Measurements from ENCODE around the gene DMPK. TPM values are rescaled to one million over a fixed set of nuclear protein-coding genes. Genes with fewer than 3 reads are reported as not detected.

Gene DMPK
- total RNA-seq, 3 donors from 2014 or later, result 16.0 to 25.6 (median 24.5) TPM

DNA sequence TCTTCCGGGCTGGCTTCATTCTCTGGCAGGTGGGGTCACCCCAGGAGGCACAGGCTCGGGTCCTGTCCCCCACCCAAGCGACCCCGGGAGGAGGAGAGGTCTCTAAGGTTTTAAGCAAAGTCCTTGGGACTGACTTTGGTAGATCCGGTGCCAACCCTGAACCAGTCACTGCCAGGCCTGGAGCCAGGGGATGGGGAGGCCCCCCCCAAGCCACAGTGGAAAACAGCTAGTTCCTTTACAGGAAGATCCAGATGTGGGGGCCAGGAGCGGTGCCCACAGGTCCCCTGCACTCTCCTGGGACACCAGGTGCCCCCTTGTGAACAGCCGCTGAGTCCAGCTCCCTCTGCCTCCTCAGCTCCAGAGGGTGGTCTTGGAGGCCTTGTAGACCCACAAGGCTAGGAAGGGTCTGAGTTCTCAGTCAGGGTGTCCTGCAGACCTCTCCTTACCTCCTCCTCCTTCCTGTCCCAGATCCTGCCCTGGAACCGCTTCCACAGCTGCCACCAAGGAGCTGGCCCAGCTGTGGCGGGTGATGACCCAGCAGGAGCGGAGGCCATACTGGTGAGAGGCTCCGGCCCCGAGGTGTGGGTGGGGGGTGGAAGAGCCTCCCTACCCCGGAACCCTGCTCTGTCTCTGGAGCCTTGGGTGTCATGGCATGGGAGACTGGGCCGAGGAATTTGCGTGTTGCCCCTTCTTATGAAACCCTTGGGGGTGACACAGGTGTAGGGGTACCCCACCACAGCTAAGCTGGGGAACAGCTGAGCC lies 19.2 kb downstream of the DMPK start:
- intact Hi-C loops (cut with DNase I; ENCODE audit: low total_unique reads), result no loop called here
- H3K27me3 ChIP-seq, result no peaks in the 10 kb centered on the region
- H3K36me3 ChIP-seq, result no peaks in the 10 kb centered on the region
- peak overlapping the region in 1 of 2 donors; percentile 98 for H3K27ac ChIP-seq
- no peaks in the 10 kb centered on the region for H3K9me3 ChIP-seq
- H3K4me1 ChIP-seq, result peaks cover 6 to 14% of the 10 kb centered on the region in 2 donors
- no peak overlapping the region for H3K4me3 ChIP-seq
- DNase-seq (ENCODE audit: low spot score in 2 of 2), result no peak
- TF ChIP-seq, protein P1, sequence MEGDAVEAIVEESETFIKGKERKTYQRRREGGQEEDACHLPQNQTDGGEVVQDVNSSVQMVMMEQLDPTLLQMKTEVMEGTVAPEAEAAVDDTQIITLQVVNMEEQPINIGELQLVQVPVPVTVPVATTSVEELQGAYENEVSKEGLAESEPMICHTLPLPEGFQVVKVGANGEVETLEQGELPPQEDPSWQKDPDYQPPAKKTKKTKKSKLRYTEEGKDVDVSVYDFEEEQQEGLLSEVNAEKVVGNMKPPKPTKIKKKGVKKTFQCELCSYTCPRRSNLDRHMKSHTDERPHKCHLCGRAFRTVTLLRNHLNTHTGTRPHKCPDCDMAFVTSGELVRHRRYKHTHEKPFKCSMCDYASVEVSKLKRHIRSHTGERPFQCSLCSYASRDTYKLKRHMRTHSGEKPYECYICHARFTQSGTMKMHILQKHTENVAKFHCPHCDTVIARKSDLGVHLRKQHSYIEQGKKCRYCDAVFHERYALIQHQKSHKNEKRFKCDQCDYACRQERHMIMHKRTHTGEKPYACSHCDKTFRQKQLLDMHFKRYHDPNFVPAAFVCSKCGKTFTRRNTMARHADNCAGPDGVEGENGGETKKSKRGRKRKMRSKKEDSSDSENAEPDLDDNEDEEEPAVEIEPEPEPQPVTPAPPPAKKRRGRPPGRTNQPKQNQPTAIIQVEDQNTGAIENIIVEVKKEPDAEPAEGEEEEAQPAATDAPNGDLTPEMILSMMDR (IDR thresholded peaks at IDR 0.05), result no peak
- TF ChIP-seq POLR2A (IDR thresholded peaks at IDR 0.05) (no peak), POLR2AphosphoS5 (IDR thresholded peaks at IDR 0.05) (no peak)

DNA sequence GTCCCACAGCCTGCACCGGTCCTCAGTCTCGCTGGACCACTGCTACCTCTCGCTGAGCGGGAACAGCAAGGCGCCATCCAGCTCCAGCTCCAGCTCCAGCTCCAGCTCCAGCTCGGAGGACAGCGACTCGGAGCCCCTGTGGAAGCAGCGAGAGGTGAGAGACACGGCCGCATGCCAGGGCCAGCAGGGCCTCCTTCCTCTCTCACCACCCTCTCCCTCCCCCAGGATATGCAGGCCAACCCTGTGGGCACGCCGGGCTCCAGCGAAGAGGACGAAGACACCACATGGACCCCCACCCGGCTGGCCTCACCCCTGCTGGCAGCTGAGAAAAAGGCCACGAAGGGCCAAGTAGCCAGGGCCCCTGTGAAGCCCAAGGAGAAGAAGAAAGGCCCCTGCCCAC lies 20.6 kb downstream of the DMPK start:
- Histone ChIP-seq H3K4me1 (peaks cover 6 to 12% of the 10 kb centered on the region in 2 donors), H3K9me3 (no peaks in the 10 kb centered on the region), H3K4me3 (no peak overlapping the region), H3K27ac (no peak overlapping the region), H3K27me3 (no peaks in the 10 kb centered on the region), H3K36me3 (no peaks in the 10 kb centered on the region)
- TF ChIP-seq, protein P1 (IDR thresholded peaks at IDR 0.05), result no peak
- TF ChIP-seq POLR2A (IDR thresholded peaks at IDR 0.05), result no peak
- no peak for TF ChIP-seq POLR2AphosphoS5 (IDR thresholded peaks at IDR 0.05)
- DNase-seq (ENCODE audit: low spot score in 2 of 2), result no peak
- intact Hi-C loops (cut with DNase I; ENCODE audit: low total_unique reads), result no loop called here

DNA sequence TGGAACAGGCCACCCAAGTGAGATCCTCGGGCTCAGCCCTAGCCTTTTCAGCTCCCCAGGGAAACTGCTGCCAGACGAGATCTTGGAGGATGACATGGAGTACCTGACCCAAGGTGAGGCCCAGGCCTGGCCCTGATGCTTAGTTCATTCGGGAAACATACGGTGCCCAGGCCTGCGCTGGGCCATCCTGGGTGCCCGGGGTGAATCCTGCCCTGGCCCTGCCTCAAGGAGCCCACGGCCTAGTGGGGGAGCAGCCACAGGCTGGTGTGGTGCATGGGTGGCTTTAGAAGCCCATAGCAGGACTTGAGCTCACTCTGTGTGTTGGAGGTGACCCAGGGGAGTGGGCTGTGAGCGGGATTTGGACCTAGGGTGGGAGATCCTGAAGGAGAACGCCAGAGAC lies 23.4 kb downstream of the DMPK start:
- intact Hi-C loops (cut with DNase I; ENCODE audit: low total_unique reads), result no loop called here
- Histone ChIP-seq H3K27ac (no peak overlapping the region), H3K4me3 (no peak overlapping the region), H3K4me1 (no peaks in the 10 kb centered on the region), H3K36me3 (no peaks in the 10 kb centered on the region), H3K9me3 (no peaks in the 10 kb centered on the region), H3K27me3 (no peaks in the 10 kb centered on the region)
- DNase-seq (ENCODE audit: low spot score in 2 of 2), result no peak
- TF ChIP-seq POLR2AphosphoS5 (IDR thresholded peaks at IDR 0.05) (no peak), POLR2A (IDR thresholded peaks at IDR 0.05) (no peak)
- TF ChIP-seq, protein P1 (IDR thresholded peaks at IDR 0.05), result no peak

DNA sequence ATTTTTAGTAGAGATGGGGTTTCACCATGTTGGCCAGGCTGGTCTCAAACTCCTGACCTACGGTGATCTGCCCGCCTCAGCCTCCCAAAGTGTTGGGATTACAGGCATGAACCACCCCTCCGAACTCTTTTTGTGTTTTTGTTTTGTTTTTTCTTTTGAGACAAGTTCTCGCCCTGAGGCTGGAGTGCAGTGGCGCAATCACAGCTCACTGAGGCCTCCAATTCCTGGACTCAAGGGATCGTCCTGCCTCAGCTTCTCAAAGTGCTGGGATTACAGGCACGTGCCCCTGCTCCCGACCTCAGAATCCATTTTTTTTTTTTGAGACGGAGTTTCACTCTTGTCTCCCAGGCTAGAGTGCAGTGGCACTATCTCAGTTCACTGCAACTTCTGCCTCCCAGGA lies 24.6 kb downstream of the DMPK start:
- H3K27me3 ChIP-seq, result no peaks in the 10 kb centered on the region
- TF ChIP-seq POLR2AphosphoS5 (IDR thresholded peaks at IDR 0.05) (no peak), POLR2A (IDR thresholded peaks at IDR 0.05) (no peak)
- TF ChIP-seq, protein P1 (IDR thresholded peaks at IDR 0.05), result no peak
- no peaks in the 10 kb centered on the region for H3K9me3 ChIP-seq
- no peaks in the 10 kb centered on the region for H3K4me1 ChIP-seq
- no peak for DNase-seq (ENCODE audit: low spot score in 2 of 2)
- H3K4me3 ChIP-seq, result no peak overlapping the region
- intact Hi-C loops (cut with DNase I; ENCODE audit: low total_unique reads), result no loop called here
- H3K27ac ChIP-seq, result no peak overlapping the region
- no peaks in the 10 kb centered on the region for H3K36me3 ChIP-seq

DNA sequence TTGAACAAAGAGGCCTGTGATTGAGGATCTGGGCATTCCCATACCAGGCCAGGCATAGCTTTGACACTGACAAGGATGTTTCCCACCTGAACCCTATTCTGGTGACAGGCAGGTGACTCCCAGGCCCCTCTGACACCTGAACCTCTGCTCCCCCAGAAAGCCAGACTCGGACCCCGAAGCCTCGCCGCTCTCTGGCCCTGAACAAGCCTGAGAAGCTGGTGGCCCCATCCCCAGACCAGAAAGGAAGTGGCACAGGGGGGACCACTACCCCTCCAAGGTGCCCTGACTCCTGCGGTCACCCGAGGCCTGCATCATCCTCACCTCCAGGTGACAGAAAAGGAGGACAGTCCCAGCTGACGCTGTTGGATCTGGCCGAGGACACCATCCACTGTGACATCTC lies 28.0 kb downstream of the DMPK start:
- TF ChIP-seq POLR2AphosphoS5 (IDR thresholded peaks at IDR 0.05) (no peak), POLR2A (IDR thresholded peaks at IDR 0.05) (no peak)
- TF ChIP-seq, protein P1 (IDR thresholded peaks at IDR 0.05), result no peak
- intact Hi-C loops (cut with DNase I; ENCODE audit: low total_unique reads), result no loop called here

More for the DNA sequence above, 28.0 kb downstream of the DMPK start:
- H3K36me3 ChIP-seq, result no peaks in the 10 kb centered on the region
- no peaks in the 10 kb centered on the region for H3K4me1 ChIP-seq
- H3K9me3 ChIP-seq, result no peaks in the 10 kb centered on the region
- H3K27me3 ChIP-seq, result no peaks in the 10 kb centered on the region
- H3K27ac ChIP-seq, result no peak overlapping the region
- DNase-seq (ENCODE audit: low spot score in 2 of 2), result no peak
- H3K4me3 ChIP-seq, result no peak overlapping the region

All from breast epithelium (tissue), 4 donors.